ENCODE results near the gene ZNF264.

ZNF264 gene

GRCh38 chr19:57161985-57162539 is 29.2 kb upstream of the ZNF264 start (continued):
- TF ChIP-seq ZNF785 (tag by site-specific recombination; IDR thresholded peaks at IDR 0.05): no peak
- no peak for TF ChIP-seq ZNF830 (tag by site-specific recombination; IDR thresholded peaks at IDR 0.05; ENCODE audit: low read depth)
- TF ChIP-seq ZNF146 (tag by site-specific recombination; IDR thresholded peaks at IDR 0.05): no peak
- TF ChIP-seq ZSCAN23 (tag by site-specific recombination; IDR thresholded peaks at IDR 0.05): no peak
- TF ChIP-seq ZNF529 (tag by site-specific recombination; IDR thresholded peaks at IDR 0.05; ENCODE audit: insufficient replicate concordance): no peak
- TF ChIP-seq REPIN1 (tag by site-specific recombination; IDR thresholded peaks at IDR 0.05; ENCODE audit: low read depth): no peak
- TF ChIP-seq SALL2 (tag by site-specific recombination; IDR thresholded peaks at IDR 0.05; ENCODE audit: borderline replicate concordance): no peak
- TF ChIP-seq, protein P1, sequence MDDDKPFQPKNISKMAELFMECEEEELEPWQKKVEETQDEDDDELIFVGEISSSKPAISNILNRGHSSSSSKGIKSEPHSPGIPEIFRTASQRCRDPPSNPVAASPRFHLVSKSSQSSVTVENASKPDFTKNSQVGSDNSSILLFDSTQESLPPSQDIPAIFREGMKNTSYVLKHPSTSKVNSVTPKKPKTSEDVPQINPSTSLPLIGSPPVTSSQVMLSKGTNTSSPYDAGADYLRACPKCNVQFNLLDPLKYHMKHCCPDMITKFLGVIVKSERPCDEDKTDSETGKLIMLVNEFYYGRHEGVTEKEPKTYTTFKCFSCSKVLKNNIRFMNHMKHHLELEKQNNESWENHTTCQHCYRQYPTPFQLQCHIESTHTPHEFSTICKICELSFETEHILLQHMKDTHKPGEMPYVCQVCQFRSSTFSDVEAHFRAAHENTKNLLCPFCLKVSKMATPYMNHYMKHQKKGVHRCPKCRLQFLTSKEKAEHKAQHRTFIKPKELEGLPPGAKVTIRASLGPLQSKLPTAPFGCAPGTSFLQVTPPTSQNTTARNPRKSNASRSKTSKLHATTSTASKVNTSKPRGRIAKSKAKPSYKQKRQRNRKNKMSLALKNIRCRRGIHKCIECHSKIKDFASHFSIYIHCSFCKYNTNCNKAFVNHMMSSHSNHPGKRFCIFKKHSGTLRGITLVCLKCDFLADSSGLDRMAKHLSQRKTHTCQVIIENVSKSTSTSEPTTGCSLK (tag by site-specific recombination; IDR thresholded peaks at IDR 0.05): no peak
- TF ChIP-seq OVOL3 (tag by site-specific recombination; IDR thresholded peaks at IDR 0.05): no peak
- TF ChIP-seq, protein P2, sequence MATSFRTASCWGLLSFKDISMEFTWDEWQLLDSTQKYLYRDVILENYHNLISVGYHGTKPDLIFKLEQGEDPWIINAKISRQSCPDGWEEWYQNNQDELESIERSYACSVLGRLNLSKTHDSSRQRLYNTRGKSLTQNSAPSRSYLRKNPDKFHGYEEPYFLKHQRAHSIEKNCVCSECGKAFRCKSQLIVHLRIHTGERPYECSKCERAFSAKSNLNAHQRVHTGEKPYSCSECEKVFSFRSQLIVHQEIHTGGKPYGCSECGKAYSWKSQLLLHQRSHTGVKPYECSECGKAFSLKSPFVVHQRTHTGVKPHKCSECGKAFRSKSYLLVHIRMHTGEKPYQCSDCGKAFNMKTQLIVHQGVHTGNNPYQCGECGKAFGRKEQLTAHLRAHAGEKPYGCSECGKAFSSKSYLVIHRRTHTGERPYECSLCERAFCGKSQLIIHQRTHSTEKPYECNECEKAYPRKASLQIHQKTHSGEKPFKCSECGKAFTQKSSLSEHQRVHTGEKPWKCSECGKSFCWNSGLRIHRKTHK (tag by site-specific recombination; IDR thresholded peaks at IDR 0.05): no peak
- TF ChIP-seq KLF7 (tag by site-specific recombination; IDR thresholded peaks at IDR 0.05; ENCODE audit: borderline replicate concordance): no peak
- TF ChIP-seq ZNF112 (tag by site-specific recombination; IDR thresholded peaks at IDR 0.05): no peak
- no peak for TF ChIP-seq ZBTB21 (tag by site-specific recombination; IDR thresholded peaks at IDR 0.05)
- no peak for TF ChIP-seq ZNF600 (tag by site-specific recombination; IDR thresholded peaks at IDR 0.05)
- no peak for TF ChIP-seq ZNF518A (tag by site-specific recombination; conservative IDR thresholded peaks at IDR 0.05; ENCODE audit: low read depth)
- TF ChIP-seq ZNF660 (tag by site-specific recombination; IDR thresholded peaks at IDR 0.05): no peak
- TF ChIP-seq ZFP37 (tag by site-specific recombination; IDR thresholded peaks at IDR 0.05): no peak

DNA sequence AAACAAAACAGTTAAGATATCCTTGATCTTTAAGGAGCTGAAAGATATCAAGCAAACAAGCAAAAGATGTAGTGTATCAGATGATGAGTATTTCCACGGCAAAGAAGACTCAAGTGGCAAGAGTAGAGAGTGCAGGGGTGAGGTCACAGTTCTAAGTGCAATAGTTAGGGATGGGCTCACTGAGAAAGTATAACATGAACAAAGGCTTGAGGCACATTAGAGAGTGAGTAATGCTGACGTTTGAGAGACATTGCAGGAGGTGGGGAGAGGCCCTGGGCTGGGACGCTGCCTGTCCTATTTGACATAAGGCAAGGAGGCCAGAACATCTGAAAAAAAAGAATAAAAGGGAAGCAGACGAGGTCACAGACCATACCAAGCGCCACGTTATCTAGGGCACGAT is 25.5 kb upstream of the ZNF264 start:
- H3K27ac ChIP-seq (ENCODE audit: extremely low read depth, low read depth, low read length): no peak overlapping the region
- TF ChIP-seq ZNF791 (tag by site-specific recombination; IDR thresholded peaks at IDR 0.05): no peak
- no peak for TF ChIP-seq OSR2 (tag by site-specific recombination; IDR thresholded peaks at IDR 0.05)
- no peak for TF ChIP-seq ZNF621 (tag by site-specific recombination; IDR thresholded peaks at IDR 0.05)
- no peak for TF ChIP-seq EGR2 (tag by site-specific recombination; IDR thresholded peaks at IDR 0.05; ENCODE audit: low read depth)
- TF ChIP-seq ZNF416 (tag by site-specific recombination; IDR thresholded peaks at IDR 0.05): no peak
- TF ChIP-seq, protein P3, sequence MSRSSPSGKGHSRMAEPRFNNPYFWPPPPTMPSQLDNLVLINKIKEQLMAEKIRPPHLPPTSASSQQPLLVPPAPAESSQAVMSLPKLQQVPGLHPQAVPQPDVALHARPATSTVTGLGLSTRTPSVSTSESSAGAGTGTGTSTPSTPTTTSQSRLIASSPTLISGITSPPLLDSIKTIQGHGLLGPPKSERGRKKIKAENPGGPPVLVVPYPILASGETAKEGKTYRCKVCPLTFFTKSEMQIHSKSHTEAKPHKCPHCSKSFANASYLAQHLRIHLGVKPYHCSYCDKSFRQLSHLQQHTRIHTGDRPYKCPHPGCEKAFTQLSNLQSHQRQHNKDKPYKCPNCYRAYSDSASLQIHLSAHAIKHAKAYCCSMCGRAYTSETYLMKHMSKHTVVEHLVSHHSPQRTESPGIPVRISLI (tag by site-specific recombination; IDR thresholded peaks at IDR 0.05): no peak
- TF ChIP-seq ZNF701 (tag by site-specific recombination; IDR thresholded peaks at IDR 0.05): no peak
- TF ChIP-seq ZNF335 (tag by site-specific recombination; conservative IDR thresholded peaks at IDR 0.05): no peak
- no peaks in the 10 kb centered on the region for H3K9me3 ChIP-seq (ENCODE audit: control insufficient read depth, insufficient read depth, low read depth, low read length)
- no peaks in the 10 kb centered on the region for H3K4me1 ChIP-seq (ENCODE audit: control insufficient read depth, insufficient read depth, low read length)
- H3K4me3 ChIP-seq (ENCODE audit: low read depth, low read length): no peak overlapping the region
- ChIA-PET CTCF (no interaction called here), POLR2A (no interaction called here)
- H3K36me3 ChIP-seq (ENCODE audit: control insufficient read depth in 2 of 2, insufficient read depth in 1 of 2, low read length in 2 of 2): no peaks in the 10 kb centered on the region
